GM12865 (cell line): ENCODE measurements around the gene NAXD.

ENCODE experiments used
- DNase-seq: peaks from one replicate; pipeline ENCODE4 v3.0.0; 2010; ENCODE audit warnings: low read depth
- H3K4me3 ChIP-seq: 2 replicates; pipeline ENCODE4 v1.5.1; 2011; ENCODE audit warnings: mild to moderate bottlenecking, low read depth, low read length, control low read depth
- TF ChIP-seq, protein P1 (sequence below): IDR thresholded peaks from 2 replicates; pipeline ENCODE4 v1.5.1; 2011; ENCODE audit warnings: low read length, control low read depth, low read depth, inconsistent platforms; ENCODE audit not compliant: insufficient read depth; ENCODE audit errors: missing control alignments

NAXD gene

DNA sequence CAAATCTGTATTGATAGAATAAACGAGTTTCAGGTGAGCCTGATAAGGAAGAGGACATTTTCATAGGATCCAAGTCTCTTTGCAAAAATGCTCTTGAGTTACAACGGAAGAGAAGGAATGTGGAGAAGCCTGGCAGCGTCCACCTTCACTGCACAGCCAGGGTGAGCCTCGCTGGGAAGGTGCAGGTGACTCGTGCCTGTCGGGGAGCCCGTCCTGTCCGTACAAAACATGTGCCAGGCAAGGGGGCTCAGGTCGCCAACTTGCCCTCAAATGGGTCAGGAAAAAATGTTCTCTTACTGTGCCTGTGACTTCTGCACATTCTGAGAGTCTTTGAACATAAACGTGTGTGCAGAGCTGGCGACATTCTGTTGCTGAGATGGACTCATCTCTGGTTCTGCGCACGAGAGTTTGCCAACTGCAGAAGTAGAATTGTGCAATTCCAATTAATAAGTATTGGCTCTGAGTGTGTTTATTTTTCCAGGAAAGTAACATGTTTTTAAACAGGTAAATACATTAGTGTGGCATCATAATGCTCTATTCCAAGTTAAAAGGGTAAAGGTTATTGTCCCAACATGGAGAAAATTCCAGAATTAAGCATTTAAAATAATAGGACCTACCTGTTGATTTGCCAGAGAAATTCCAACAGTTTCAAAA is 28.6 kb downstream of the NAXD start:
- TF ChIP-seq, protein P1, sequence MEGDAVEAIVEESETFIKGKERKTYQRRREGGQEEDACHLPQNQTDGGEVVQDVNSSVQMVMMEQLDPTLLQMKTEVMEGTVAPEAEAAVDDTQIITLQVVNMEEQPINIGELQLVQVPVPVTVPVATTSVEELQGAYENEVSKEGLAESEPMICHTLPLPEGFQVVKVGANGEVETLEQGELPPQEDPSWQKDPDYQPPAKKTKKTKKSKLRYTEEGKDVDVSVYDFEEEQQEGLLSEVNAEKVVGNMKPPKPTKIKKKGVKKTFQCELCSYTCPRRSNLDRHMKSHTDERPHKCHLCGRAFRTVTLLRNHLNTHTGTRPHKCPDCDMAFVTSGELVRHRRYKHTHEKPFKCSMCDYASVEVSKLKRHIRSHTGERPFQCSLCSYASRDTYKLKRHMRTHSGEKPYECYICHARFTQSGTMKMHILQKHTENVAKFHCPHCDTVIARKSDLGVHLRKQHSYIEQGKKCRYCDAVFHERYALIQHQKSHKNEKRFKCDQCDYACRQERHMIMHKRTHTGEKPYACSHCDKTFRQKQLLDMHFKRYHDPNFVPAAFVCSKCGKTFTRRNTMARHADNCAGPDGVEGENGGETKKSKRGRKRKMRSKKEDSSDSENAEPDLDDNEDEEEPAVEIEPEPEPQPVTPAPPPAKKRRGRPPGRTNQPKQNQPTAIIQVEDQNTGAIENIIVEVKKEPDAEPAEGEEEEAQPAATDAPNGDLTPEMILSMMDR = no peak
- DNase-seq = no peak
- no peak overlapping the region for H3K4me3 ChIP-seq

GRCh38 chr13:110644892-110645521 is 29.7 kb downstream of the NAXD start:
- DNase-seq = peak; percentile 84
- no peak overlapping the region for H3K4me3 ChIP-seq
- TF ChIP-seq, protein P1 = peak; percentile 58

DNA sequence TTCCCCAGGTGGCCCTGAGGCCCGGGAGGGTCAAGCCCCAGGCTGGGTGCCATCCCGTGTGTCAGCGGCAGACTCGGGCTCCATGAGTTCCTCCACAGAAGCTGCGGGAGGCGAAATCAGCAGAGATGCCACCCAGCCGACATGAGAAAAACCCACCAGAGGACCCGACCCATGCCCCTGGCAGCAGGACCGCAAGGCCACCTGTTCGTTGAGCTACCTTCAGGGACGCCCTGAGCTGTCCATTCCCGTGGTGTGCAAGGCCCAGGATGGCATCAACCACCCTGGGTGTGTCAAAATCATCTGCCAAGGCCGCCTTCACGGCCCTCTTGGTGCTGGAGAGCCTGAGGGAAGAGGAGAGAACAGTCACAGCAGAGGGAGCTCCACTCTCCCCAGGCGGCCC is 30.4 kb downstream of the NAXD start:
- TF ChIP-seq, protein P1 = no peak
- DNase-seq = no peak
- no peak overlapping the region for H3K4me3 ChIP-seq

DNA sequence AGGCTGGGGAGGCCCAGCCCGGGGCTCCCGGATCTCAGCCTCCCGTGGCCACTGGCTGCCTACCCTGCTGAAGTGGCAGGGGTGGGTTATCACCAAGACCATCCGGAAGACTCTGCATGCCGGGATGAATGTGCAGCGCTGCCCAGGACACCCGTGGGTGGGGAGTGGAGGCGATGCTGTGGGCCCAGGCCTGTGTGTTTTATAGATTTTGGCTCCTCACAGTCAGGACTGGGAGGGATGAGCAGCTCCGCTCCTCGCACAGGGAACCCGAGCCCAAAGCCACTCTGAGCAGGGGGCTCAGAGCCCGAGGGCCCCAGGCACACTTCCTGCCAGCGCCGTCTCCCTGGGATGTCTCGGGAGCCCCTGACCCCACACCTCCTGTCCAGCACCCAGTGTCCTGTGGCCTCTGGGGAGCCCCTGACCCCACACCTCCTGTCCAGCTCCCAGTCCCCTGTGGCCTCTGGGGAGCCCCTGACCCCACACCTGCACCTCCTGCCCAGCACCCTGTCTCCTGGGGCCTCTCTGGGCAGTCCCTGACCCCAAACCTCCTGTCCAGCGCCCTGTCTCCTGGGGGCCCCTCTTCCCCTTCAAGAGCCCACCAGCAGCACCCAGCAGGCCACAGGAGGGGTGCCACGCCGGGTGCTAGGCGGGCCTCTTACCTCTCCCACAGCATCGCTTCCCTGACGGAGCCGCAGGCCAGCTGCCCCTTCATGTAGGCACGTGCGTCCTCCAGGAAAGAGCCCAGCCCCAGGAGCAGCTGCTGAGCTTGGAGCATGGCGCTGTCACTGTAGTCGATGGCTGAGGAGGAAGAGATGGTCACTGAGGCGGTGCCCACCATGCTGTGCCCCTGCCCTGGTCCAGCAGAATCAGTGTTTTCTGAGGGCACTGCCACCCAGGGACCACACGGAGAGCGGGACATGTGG is 31.4 kb downstream of the NAXD start:
- DNase-seq = no peak
- TF ChIP-seq, protein P1 = no peak

DNA sequence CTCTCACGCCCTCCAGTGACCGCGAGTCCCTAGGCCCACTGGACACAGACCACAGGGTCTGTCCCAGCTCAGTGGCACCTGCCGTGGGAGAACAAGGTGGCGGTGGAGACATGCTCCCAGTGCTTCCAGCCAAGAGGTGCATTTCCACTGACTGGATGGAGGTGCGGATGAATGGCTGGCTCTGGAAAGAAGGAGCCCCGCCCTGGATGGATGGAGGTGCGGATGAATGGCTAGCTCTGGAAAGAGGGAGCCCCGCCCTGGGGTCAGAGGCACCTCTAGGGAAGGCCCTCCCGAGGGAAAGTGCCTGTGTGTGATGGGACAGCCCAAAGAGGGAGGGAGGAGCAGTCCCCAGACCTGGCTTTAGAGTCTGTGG is 32.0 kb downstream of the NAXD start:
- no peak for DNase-seq
- H3K4me3 ChIP-seq = no peak overlapping the region
- TF ChIP-seq, protein P1 = no peak

More for the DNA sequence above, 31.4 kb downstream of the NAXD start:
- no peak overlapping the region for H3K4me3 ChIP-seq

- TF ChIP-seq, protein P1 = no peak
- no peak overlapping the region for H3K4me3 ChIP-seq
- no peak for DNase-seq
Measured at GRCh38 chr13:110648146-110648819, 32.9 kb downstream of the NAXD start.
